ENCODE measurements around the gene LARGE1. TPM values are rescaled to one million over a fixed set of nuclear protein-coding genes. Genes with fewer than 3 reads are reported as not detected.

The LARGE1 gene
- total RNA-seq, 4 donors from 2014 or later: 18.7 to 82.1 (median 39.2) TPM

DNA sequence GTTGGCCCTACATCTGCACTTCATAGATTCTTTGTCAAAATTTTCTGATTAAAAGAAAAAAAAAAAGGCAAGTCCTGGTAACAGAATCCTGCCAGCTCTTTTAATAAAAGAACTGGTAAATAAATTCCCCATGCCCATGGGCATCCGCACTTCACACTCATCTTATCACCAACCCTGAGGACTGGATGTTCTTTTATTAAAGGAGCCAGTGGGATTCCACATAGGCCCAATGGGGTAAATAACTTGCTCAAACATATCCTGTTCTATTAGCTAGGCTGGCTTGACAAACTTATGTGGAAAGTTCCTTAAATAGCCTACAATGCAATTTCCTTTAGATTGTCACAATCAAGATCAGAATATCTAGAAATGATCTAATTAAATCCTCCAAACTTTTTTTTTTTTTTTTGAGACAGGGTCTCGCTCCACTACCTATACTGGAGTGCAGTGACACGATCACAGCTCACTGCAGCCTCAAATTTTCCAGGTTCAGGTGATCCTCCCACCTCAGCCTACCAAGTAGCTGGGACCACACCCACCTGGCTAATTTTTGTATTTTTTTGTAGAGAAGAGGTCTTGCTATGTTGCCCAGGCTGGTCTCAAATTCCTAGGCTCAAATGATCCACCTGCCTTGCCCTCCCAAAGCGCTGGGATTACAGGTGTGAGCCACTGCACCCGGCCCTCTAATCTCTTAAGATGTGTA lies 380.9 kb downstream of the LARGE1 start:
- Histone ChIP-seq H3K36me3 (no peaks in the 10 kb centered on the region), H3K27ac (peak overlapping the region; percentile 56 to 68), H3K9me3 (no peaks in the 10 kb centered on the region), H3K4me3 (no peak overlapping the region), H3K27me3 (no peaks in the 10 kb centered on the region), H3K4me1 (peaks cover 0 to 3% of the 10 kb centered on the region in 2 donors)
- intact Hi-C loops (cut with DNase I; ENCODE audit: low total_unique reads): no loop called here
- no peak for DNase-seq
- TF ChIP-seq, protein P1, sequence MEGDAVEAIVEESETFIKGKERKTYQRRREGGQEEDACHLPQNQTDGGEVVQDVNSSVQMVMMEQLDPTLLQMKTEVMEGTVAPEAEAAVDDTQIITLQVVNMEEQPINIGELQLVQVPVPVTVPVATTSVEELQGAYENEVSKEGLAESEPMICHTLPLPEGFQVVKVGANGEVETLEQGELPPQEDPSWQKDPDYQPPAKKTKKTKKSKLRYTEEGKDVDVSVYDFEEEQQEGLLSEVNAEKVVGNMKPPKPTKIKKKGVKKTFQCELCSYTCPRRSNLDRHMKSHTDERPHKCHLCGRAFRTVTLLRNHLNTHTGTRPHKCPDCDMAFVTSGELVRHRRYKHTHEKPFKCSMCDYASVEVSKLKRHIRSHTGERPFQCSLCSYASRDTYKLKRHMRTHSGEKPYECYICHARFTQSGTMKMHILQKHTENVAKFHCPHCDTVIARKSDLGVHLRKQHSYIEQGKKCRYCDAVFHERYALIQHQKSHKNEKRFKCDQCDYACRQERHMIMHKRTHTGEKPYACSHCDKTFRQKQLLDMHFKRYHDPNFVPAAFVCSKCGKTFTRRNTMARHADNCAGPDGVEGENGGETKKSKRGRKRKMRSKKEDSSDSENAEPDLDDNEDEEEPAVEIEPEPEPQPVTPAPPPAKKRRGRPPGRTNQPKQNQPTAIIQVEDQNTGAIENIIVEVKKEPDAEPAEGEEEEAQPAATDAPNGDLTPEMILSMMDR (IDR thresholded peaks at IDR 0.05): no peak
- TF ChIP-seq POLR2A (IDR thresholded peaks at IDR 0.05): no peak

DNA sequence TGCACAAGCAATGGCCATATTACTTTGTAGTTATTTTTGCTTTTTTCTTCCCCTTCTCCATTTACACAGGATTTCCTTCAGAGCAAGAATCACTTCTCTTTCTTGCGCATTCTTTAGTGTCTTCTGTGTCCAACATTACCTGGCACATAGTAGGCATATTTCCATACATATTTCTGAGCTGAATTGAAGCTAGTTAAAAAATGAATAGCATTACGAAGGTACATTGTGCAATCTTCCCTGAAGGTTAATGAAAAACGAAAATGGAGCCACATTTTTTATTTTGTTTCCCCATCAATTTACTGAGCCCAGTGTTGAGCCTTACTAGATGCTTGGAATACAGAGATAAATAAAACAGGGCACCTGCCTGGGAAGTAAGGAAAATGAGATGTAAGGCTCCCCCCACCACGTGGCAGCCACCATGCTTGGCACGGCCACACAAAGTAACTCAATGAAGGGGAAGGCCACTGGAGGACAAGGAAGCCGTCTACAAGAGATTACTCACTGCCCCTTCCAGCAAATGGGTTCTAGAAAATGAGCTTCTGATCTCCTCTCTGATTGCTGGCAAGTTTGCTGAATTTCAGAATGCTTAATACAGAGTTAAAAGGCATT lies 381.9 kb downstream of the LARGE1 start:
- Histone ChIP-seq H3K9me3 (no peaks in the 10 kb centered on the region), H3K27ac (no peak overlapping the region), H3K4me3 (no peak overlapping the region), H3K27me3 (no peaks in the 10 kb centered on the region), H3K36me3 (no peaks in the 10 kb centered on the region), H3K4me1 (peaks cover 0 to 3% of the 10 kb centered on the region in 2 donors)
- TF ChIP-seq POLR2A (IDR thresholded peaks at IDR 0.05): no peak
- TF ChIP-seq, protein P1 (IDR thresholded peaks at IDR 0.05): no peak
- intact Hi-C loops (cut with DNase I; ENCODE audit: low total_unique reads): no loop called here
- DNase-seq: no peak

DNA sequence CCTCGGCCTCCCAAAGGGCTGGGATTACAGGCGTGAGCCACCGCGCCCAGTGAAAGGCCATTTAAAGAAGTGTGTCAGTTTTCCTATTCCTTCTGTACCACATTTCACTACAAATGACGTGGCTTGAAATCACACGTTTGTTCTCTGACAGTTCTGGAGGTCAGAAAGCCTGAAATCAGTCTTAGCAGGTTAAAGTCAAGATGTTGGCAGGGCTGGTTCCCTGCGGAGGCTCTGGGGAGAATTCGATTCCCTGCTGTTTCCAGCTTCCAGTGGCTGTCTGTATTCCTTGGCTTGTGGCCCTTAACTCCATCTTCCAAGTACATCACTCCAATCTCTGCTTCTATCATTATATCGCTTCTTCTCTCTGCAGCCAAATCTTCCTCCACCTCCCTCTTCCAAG lies 383.2 kb downstream of the LARGE1 start:
- Histone ChIP-seq H3K4me1 (peaks cover 0 to 3% of the 10 kb centered on the region in 2 donors), H3K27me3 (no peaks in the 10 kb centered on the region), H3K9me3 (no peaks in the 10 kb centered on the region), H3K4me3 (no peak overlapping the region), H3K27ac (peak overlapping the region in 1 of 2 donors; percentile 26), H3K36me3 (no peaks in the 10 kb centered on the region)
- intact Hi-C loops (cut with DNase I; ENCODE audit: low total_unique reads): no loop called here
- TF ChIP-seq POLR2A (IDR thresholded peaks at IDR 0.05): no peak
- TF ChIP-seq, protein P1 (IDR thresholded peaks at IDR 0.05): no peak
- DNase-seq: no peak

DNA sequence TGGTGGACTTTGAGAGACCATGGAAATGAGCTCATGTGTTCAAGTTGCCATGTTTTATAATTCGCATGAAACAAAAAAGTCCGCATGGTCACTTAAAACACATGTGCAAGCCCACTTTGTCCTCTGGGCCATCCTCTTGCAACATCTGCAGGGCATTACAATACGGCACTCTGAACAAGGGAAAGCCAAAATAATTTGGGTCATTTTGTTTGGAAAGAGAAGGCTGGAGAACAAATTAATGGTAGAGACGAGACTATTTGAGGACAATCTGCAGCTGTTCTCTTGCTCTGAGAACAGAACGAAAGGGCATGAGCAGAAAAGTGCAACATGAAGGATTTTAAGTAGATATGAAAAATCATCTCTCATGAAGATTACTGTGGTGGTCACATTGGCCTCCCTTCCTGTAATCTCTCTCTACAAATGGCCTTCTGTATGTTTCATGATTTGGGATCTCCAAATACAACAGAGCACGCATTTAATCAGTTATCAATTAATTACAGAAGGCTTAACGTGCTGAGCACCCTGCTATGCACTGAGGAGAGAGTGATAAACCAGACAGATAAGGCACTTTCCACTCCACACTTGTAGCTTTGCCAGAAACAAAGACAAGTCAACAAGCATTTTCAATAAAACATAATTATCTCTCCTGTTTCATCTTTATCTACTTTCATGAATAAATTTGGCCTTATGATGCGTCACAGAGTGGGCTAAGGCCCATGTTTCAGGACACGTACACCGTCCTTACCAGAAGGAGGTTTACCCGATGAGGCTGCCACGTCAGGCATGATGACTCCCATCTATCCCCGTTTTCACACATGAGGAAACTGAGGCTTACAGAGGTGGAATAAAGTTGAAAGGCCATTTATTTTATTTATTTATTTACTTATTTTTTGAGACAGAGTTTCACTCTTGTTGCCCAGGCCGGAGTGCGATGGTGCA lies 384.1 kb downstream of the LARGE1 start:
- Histone ChIP-seq H3K27ac (peak overlapping the region; percentile 11 to 26), H3K27me3 (no peaks in the 10 kb centered on the region), H3K9me3 (no peaks in the 10 kb centered on the region), H3K4me1 (peaks cover 0 to 3% of the 10 kb centered on the region in 2 donors), H3K4me3 (no peak overlapping the region), H3K36me3 (no peaks in the 10 kb centered on the region)
- DNase-seq: no peak
- intact Hi-C loops (cut with DNase I; ENCODE audit: low total_unique reads): no loop called here
- no peak for TF ChIP-seq POLR2A (IDR thresholded peaks at IDR 0.05)
- TF ChIP-seq, protein P1 (IDR thresholded peaks at IDR 0.05): no peak

All from uterus (tissue), 4 donors.